HEK293T (cell line): ENCODE results near the gene CDH13.

Experiments
- CTCF ChIA-PET: fragments of 350-600 bp; formaldehyde crosslinking; extraction: SDS; loops from one replicate; lab custom pipeline; 2021; ENCODE audit warnings: antibody characterized with exemption, inconsistent platforms; lab: Yijun Ruan, JAX
- POLR2A ChIA-PET: fragments of 350-600 bp; formaldehyde crosslinking; extraction: SDS; loops from one replicate; lab custom pipeline; 2020; ENCODE audit warnings: antibody characterized with exemption, inconsistent platforms; lab: Yijun Ruan, JAX
- DNase-seq: peaks from one replicate; pipeline ENCODE4 v3.0.0; 2012; ENCODE audit warnings: mixed read lengths; ENCODE audit errors: extremely low spot score
- ARNT ChIP-seq: fragments of 450-650 bp; IDR thresholded peaks from 2 replicates; pipeline ENCODE4 v1.6.1; 2017; ENCODE audit warnings: mild to moderate bottlenecking
- BHLHE40 ChIP-seq: fragments of 450-650 bp; IDR thresholded peaks from 2 replicates; pipeline ENCODE4 v1.6.1; 2016; ENCODE audit warnings: mild to moderate bottlenecking, moderate library complexity, borderline replicate concordance
- CTBP1 ChIP-seq: fragments of 450-650 bp; IDR thresholded peaks from 2 replicates; pipeline ENCODE4 v1.6.1; 2016; ENCODE audit warnings: borderline replicate concordance
- ELF4 ChIP-seq: fragments of 450-650 bp; IDR thresholded peaks from 2 replicates; pipeline ENCODE4 v1.6.1; 2017; ENCODE audit warnings: antibody characterized with exemption
- FOXA1 ChIP-seq: fragments of 450-650 bp; IDR thresholded peaks from 2 replicates; pipeline ENCODE4 v1.6.1; 2016; ENCODE audit warnings: mild to moderate bottlenecking
- FOXK2 ChIP-seq: fragments of 450-650 bp; IDR thresholded peaks from 2 replicates; pipeline ENCODE4 v1.6.1; 2016; ENCODE audit warnings: mild to moderate bottlenecking
- FOXM1 ChIP-seq: fragments of 450-650 bp; IDR thresholded peaks from 2 replicates; pipeline ENCODE4 v1.6.1; 2017; ENCODE audit warnings: mild to moderate bottlenecking, borderline replicate concordance
- HDGF ChIP-seq: fragments of 450-650 bp; IDR thresholded peaks from 2 replicates; pipeline ENCODE4 v1.6.1; 2017; ENCODE audit warnings: antibody characterized with exemption, borderline replicate concordance
- L3MBTL2 ChIP-seq: fragments of 450-650 bp; conservative IDR thresholded peaks from 2 replicates; pipeline ENCODE4 v1.6.1; 2016; ENCODE audit warnings: mild to moderate bottlenecking
- LEF1 ChIP-seq: fragments of 450-650 bp; IDR thresholded peaks from 2 replicates; pipeline ENCODE4 v1.6.1; 2017; ENCODE audit warnings: mild to moderate bottlenecking, borderline replicate concordance
- NFRKB ChIP-seq: fragments of 450-650 bp; IDR thresholded peaks from 2 replicates; pipeline ENCODE4 v1.6.1; 2016; ENCODE audit warnings: mild to moderate bottlenecking, moderate library complexity
- PKNOX1 ChIP-seq: fragments of 450-650 bp; IDR thresholded peaks from 2 replicates; pipeline ENCODE4 v1.6.1; 2016
- SP1 ChIP-seq: fragments of 450-650 bp; IDR thresholded peaks from 2 replicates; pipeline ENCODE4 v1.6.1; 2017
- SUZ12 ChIP-seq: fragments of 450-650 bp; IDR thresholded peaks from 2 replicates; pipeline ENCODE4 v1.6.1; 2016; ENCODE audit warnings: mild to moderate bottlenecking
- TARDBP ChIP-seq: fragments of 450-650 bp; IDR thresholded peaks from 2 replicates; pipeline ENCODE4 v1.6.1; 2016
- ZNF384 ChIP-seq: fragments of 450-650 bp; IDR thresholded peaks from 2 replicates; pipeline ENCODE4 v1.6.1; 2016

Gene CDH13

GRCh38 chr16:83113811-83114210 lies 487.0 kb downstream of the CDH13 start:
- CTCF ChIA-PET, result interaction anchor here (0.5 kb wide), 1 partner anchor 439 kb away, joined by 3 read pairs; no protein-coding TSS in a partner anchor
- DNase-seq, result no peak
- POLR2A ChIA-PET, result no interaction called here
- no peak for TF ChIP-seq HDGF
- TF ChIP-seq TARDBP, result no peak

GRCh38 chr16:83115491-83116232 lies 488.9 kb downstream of the CDH13 start:
- POLR2A ChIA-PET, result no interaction called here

GRCh38 chr16:83116274-83116892 lies 489.6 kb downstream of the CDH13 start:
- ChIA-PET CTCF (no interaction called here), POLR2A (no interaction called here)
- DNase-seq, result no peak
- TF ChIP-seq FOXA1 (no peak), NFRKB (no peak), FOXM1 (no peak), BHLHE40 (no peak), SP1 (no peak), CTBP1 (no peak), TARDBP (no peak), FOXK2 (no peak)

More at GRCh38 chr16:83115491-83116232, 488.9 kb downstream of the CDH13 start:
- TF ChIP-seq BHLHE40 (no peak), FOXK2 (no peak), ARNT (no peak), CTBP1 (no peak), SP1 (no peak), LEF1 (no peak), NFRKB (no peak), SUZ12 (no peak), FOXM1 (no peak), PKNOX1 (no peak), HDGF (no peak), FOXA1 (no peak), ZNF384 (no peak), ELF4 (no peak), TARDBP (no peak), L3MBTL2 (no peak)
- CTCF ChIA-PET, result no interaction called here
- DNase-seq, result no peak

- DNase-seq, result no peak
- TF ChIP-seq ZNF384 (no peak), BHLHE40 (no peak), FOXM1 (no peak), ELF4 (no peak), FOXA1 (no peak), SP1 (no peak), NFRKB (no peak), LEF1 (no peak)
- ChIA-PET POLR2A (no interaction called here), CTCF (no interaction called here)
Measured at GRCh38 chr16:83117810-83118209, 491.0 kb downstream of the CDH13 start.

GRCh38 chr16:83118365-83118764 lies 491.6 kb downstream of the CDH13 start:
- no peak for DNase-seq
- TF ChIP-seq TARDBP (no peak), SUZ12 (no peak), PKNOX1 (no peak), L3MBTL2 (no peak), BHLHE40 (no peak), SP1 (no peak), FOXK2 (no peak), ZNF384 (no peak), ARNT (no peak), FOXA1 (no peak)
- ChIA-PET CTCF (no interaction called here), POLR2A (no interaction called here)

- ChIA-PET POLR2A (no interaction called here), CTCF (no interaction called here)
- no peak for DNase-seq
- TF ChIP-seq ARNT (no peak), SP1 (no peak), FOXK2 (no peak), TARDBP (no peak)
Measured at GRCh38 chr16:83125999-83126568, 499.3 kb downstream of the CDH13 start.

- POLR2A ChIA-PET, result no interaction called here
- no peak for DNase-seq
- TF ChIP-seq L3MBTL2 (no peak), SUZ12 (no peak), LEF1 (no peak), FOXA1 (no peak), ELF4 (no peak)
- CTCF ChIA-PET, result no interaction called here
Measured at GRCh38 chr16:83128041-83128440, 501.3 kb downstream of the CDH13 start.
